Stimulated activated CD8-positive, alpha-beta memory T cell treated with anti-CD3 and anti-CD28 coated beads, Interleukin-4, amount 100 ng/mL, for 1 hour (primary cell): ENCODE measurements around the gene KSR1.
"Not testable (repeated sequence)": the region's sequence is repeated elsewhere in the genome, so short reads cannot be mapped to it uniquely, and the experiment has no call there.

Source experiments
- DNase-seq, 2 donors: peaks; one replicate each; pipeline ENCODE4 v3.0.0-alpha.2; 2020; ENCODE audit warnings: low read depth in 2 of 2, low spot score in 1 of 2

KSR1 gene

GRCh38 chr17:27491713-27492190 is 35.5 kb downstream of the KSR1 start:
- DNase-seq, result no peak

DNA sequence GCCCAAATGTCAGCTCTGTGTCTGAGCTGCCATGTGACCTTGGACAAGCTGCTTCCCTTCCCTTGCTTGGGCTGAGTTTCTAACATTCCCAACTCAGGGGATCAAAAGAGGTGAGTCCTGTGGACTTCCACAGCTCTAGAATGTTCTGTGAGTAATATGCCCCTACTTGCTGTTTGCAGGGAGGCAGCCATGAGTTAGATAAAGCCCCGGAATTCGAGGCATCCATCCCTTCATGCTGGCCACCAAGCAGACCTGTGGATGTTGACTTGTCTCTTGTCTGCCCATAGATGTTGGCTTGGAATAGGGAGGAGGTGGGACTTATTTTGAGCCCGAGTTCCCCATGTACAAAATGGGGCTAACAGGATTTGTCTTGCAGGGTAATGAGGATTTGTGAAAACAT is 36.2 kb downstream of the KSR1 start:
- no peak for DNase-seq

DNA sequence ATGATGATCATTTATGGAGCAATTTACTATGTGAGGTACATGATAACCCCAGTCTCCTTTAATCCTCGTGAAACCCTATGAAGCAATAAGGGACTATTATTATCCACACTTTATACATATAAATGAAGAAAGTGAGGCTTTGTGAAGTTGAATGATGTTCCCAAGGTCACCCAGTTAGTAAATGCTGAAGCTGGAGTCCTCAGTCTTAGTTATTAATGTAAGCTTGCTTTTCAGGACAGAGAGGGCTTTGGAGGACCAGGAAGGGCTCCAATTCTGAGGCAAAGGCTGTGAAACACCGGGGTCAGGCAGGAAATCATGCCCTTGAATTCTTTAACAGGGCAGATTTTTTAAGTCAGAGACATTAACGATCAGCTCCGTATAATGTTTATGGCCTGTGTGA is 36.8 kb downstream of the KSR1 start:
- no peak for DNase-seq

DNA sequence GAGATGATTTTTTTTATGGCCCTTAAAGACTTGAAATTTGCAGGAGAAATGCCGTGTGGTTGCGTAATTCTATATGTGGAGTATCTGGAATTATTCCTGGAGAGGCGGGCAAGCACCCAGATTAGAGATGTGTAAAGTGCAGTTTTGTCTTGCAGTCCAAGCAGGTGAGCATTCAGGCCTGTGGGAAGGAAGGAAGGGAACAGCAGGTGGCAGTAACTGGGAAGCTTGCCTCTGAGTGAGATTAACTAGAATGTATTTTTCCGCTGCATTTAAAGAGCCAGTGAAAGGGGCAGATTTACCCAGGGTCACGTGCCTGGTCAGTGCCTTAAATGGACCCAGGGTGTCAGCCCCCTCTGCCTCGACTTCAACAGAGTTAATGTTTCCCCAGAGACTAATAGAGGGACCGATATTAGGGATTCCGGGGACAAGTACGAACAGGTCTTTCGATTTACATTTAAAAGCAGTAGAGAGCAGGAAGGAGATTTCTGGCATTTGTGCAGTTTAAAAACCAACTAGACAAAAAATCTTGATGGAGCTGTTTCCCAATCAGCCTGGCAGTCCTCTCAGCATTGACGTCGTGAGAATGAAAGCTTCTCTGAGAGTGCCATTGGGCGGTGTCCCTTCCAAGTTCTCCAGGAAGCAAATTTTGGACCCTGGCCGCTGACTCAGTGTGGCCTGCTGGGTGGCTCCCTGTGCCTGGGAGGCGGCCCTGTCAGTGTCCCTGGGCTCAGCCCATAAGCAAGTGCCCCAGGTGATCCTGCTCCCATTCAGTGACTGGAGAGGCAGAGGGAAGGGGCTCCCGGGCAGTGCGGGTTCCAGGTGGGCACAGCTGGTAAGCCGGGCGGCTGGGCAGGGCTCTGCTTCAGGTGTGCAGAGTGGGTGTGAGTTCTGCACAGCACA is 38.2 kb downstream of the KSR1 start:
- no peak for DNase-seq

- no peak for DNase-seq
Observed at GRCh38 chr17:27495460-27495859, 39.2 kb downstream of the KSR1 start.

GRCh38 chr17:27496005-27496404 is 39.8 kb downstream of the KSR1 start:
- no peak for DNase-seq

DNA sequence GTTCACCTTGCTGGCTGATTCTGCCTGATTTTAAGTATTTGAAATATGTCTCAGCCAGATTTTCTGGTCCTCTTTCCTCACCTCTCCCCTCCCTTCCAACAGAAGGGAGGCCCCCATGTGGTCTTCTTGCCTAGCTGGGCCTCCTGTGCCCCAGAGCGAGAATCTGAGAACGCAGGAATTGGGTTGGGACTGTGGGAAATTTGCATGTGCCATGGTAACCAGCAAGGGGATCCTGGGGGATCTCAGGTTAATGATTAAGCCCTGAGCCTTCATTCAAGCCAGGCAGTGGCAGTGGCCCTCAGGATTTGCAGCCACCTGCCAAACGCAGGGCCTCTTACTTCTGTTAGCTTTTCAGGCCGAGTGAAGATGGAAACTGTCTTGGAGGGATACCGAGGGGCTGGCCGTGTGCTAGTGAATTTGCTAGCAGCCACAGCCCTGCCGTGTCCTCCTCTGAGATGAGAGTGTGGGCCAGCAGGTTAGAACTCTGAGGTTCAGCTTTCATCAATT is 40.2 kb downstream of the KSR1 start:
- DNase-seq, result no peak

GRCh38 chr17:27496971-27497370 is 40.7 kb downstream of the KSR1 start:
- no peak for DNase-seq

DNA sequence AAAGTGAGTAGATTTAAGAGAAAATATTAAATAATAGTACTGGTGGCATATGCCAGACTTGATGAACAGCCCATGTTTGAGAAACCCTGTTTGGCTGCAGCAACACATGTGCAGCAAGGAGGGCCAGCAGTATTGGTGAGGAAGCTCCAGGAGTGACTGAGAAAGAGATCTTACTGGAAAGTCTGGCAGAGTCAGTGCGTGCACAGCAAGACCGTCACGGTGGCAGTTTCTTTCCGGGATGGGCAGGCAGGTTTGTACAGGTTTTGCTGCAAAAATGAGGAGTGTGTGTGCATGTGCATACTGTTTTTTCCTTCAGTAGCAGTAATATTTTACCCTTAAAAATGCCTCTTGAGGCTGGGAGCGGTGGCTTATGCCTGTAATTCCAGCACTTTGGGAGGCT is 41.4 kb downstream of the KSR1 start:
- no peak for DNase-seq

GRCh38 chr17:27498615-27499309 is 42.5 kb downstream of the KSR1 start:
- no peak for DNase-seq

- DNase-seq, result no peak
Observed at GRCh38 chr17:27499451-27500265, 43.4 kb downstream of the KSR1 start.

GRCh38 chr17:27501338-27501737 is 45.1 kb downstream of the KSR1 start:
- DNase-seq, result not testable (repeated sequence)

DNA sequence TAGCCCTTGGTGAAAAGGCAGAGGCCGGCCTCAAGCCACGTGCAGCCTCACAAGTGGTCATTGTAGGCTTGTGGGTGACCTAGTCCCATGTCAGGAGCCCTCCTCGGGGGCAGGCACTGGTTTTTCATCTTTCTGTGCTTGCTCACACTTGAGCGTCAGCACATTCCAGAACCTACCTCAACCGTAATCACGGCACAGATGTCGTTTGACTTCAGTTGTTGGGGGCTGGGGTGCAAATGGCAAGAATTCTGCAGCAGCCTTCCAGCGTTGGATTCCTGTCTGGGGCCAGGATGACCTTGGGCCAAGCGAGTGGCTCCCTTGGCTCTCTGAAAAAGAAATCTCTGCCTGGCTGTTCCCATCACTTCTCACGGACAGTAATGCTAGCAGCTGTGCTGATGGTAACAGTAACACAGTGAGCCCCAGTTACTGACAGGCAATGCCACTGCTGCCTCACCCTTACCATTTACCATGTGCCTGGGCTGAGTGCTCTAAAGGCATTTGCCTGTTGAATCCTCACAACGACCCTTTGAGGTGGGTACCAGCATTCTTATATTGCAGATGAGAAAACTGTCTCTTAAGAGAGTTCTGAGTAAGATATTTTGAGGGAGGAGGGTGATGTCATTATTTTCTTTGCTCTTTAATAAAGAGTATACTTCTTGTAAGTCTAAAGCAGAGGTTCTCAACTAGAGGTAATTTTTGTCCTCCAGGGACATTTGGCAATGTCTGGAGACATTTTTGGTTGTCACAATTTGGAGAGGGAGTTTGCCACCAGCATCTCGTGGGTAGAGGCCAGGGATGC is 46.5 kb downstream of the KSR1 start:
- no peak for DNase-seq

DNA sequence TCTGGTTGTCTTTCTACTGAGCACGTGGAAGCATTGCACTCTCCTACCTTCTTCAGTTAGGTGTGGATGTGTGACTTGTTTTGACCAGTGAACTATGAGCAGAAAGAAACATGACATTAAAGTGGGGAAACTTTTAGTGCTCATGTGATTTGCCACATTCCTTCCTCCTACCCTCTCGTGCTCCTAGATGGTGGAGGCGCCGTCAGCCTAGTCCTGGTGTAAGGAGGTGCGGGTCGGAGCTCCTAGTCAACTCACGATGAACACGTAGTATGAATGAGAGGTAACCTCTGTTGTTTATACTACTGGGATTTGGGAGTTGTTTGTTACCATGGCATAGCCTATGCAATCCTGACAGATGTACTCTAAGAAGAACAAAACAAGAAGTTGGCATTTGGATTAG is 47.4 kb downstream of the KSR1 start:
- no peak for DNase-seq

GRCh38 chr17:27504188-27504995 is 48.1 kb downstream of the KSR1 start:
- no peak for DNase-seq

DNA sequence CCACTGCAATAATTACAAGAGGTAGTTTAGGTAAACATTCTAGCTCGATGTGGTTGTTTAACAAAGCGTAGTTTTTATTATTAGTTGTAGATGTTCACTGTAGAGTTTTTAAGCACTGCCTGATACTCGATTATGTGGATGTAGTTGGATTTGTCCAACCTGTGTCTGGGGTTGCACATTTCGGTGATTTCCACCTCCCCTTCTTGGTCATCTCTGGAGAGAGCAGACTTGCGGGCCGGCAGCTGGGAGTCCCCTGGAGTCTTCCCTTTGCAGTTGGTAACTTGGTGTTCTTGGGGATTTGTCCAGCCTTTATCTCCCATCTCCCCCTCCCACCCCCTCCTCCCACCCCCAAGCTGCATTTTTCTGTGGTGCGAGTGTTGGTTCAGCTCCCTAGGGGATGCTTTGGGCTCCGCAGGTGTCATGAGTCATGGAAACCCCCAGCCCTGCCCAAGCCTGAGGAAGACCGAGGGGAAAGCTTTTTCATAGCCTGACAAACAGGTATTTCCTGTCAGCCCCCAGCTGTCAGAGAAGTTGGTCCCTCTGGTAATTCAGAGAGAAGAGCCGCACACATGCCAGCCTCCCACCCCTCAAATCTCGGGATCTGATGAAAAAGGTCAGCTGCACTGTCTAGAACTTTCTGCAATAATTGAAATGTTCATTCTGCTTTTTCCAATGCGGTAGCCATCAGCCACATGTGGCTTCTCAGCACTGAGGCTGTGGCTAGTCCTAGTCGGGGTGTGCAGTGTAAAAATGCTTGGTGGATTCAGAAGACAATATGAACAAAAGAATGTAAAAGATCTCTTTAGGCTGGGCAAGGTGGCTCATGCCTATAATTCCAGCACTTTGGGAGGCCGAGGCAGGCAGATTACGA is 50.3 kb downstream of the KSR1 start:
- DNase-seq, result no peak

GRCh38 chr17:27511168-27511883 is 55.1 kb downstream of the KSR1 start:
- DNase-seq, result no peak

DNA sequence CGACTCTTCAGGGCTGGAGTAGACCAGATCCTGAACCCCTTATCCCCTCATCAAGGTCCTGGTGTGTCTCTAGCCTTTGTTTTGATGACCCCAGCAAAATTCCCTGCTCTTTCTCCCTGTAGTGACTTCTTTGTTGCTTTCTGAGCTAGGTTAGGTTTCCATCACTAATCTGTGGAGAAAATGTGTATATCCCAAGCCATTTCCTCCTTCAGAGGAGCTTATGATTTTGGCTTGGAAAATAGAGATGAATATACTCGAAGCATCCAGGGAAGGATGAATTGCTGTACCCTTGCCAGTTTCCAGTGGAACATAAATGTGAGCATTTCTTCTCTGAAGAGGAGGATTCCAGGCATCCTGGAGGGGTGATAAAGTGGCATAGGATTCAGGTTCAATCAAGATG is 55.8 kb downstream of the KSR1 start:
- DNase-seq, result no peak
